ENCODE results near the gene MFSD12.

Gene MFSD12

GRCh38 chr19:3518659-3519058 lies 38.7 kb downstream of the MFSD12 start:
- no peak overlapping the region for H3K4me3 ChIP-seq (ENCODE audit: low read depth, low read length)
- TF ChIP-seq, protein P1, sequence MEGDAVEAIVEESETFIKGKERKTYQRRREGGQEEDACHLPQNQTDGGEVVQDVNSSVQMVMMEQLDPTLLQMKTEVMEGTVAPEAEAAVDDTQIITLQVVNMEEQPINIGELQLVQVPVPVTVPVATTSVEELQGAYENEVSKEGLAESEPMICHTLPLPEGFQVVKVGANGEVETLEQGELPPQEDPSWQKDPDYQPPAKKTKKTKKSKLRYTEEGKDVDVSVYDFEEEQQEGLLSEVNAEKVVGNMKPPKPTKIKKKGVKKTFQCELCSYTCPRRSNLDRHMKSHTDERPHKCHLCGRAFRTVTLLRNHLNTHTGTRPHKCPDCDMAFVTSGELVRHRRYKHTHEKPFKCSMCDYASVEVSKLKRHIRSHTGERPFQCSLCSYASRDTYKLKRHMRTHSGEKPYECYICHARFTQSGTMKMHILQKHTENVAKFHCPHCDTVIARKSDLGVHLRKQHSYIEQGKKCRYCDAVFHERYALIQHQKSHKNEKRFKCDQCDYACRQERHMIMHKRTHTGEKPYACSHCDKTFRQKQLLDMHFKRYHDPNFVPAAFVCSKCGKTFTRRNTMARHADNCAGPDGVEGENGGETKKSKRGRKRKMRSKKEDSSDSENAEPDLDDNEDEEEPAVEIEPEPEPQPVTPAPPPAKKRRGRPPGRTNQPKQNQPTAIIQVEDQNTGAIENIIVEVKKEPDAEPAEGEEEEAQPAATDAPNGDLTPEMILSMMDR (IDR thresholded peaks at IDR 0.05; ENCODE audit: low read depth, low read length): no peak

DNA sequence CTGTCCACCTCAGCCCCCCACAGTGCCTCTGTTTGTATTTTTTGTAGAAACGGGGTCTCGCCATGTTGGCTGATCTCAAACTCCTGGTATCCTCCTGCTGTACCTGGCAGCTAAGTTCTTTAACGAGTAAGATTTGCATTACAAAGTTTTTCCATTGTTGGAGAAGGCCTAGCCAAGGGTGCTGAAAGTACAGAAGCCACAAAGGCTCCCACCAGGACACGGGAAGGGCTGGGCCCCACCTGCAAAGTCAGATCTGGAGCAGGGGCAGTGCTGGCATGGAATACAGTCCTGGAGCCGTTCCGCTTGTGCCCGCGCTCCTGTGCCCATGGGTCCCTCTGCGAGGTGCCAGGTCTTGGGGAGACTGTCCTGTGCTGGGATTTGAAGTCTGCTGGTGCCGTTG lies 39.1 kb downstream of the MFSD12 start:
- no peak overlapping the region for H3K4me3 ChIP-seq (ENCODE audit: low read depth, low read length)
- TF ChIP-seq, protein P1 (IDR thresholded peaks at IDR 0.05; ENCODE audit: low read depth, low read length): no peak

- no peak overlapping the region for H3K4me3 ChIP-seq (ENCODE audit: low read depth, low read length)
- TF ChIP-seq, protein P1 (IDR thresholded peaks at IDR 0.05; ENCODE audit: low read depth, low read length): no peak
These were observed 39.7 kb downstream of the MFSD12 start for GRCh38 chr19:3517638-3518037.

DNA sequence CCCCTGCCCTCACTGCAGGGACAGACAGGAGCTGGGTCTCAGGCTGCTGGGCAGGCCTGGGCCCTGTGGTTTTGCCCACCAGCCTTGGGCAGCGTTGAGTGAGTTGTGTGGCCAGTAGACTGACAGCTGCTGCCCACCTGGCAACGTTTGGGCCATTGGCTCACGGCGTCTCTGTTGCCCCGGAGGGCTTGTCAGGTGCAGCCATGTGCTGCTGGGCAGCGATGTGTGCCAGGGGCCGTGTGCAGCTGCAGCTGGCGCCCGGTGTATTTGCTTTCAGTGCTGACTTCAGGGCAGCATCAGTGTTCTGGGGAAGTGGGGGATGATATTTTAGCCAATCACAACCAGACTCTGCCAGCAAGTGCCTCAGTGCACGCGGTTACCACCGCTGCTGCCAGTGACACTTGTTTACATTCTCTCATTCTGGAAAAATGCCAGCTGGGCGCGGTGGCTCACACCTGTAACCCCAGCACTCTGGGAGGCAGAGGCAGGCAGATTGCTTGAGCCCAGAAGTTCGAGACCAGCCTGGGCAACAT lies 40.6 kb downstream of the MFSD12 start:
- no peak overlapping the region for H3K4me3 ChIP-seq (ENCODE audit: low read depth, low read length)
- TF ChIP-seq, protein P1 (IDR thresholded peaks at IDR 0.05; ENCODE audit: low read depth, low read length): no peak

DNA sequence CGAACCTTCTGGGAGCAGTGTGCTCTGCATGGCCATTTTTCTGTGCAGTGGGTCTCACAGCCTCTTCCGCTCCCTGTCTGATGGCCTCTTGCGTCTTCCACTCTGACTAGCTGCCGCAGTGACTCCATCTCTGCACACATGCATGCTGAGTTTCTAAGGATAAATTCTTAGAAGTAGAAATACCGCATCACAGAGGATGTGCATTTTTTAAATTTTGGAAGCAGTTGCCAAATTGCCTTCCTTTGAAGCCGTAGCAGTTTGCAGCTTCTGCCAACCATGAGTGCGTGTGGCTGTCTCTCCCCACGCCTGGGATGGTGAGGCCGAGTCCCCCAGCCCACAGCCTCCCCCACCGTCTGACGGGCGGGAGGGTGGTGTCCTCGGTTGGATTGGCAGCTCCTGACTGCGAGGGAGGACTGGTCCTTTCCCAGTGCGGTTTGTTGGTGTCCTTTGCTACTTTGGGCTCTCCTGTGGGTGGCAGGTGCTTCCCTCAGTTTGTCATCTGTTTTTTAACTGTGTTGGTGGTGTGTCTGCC lies 41.4 kb downstream of the MFSD12 start:
- no peak overlapping the region for H3K4me3 ChIP-seq (ENCODE audit: low read depth, low read length)
- TF ChIP-seq, protein P1 (IDR thresholded peaks at IDR 0.05; ENCODE audit: low read depth, low read length): no peak

- TF ChIP-seq, protein P1 (IDR thresholded peaks at IDR 0.05; ENCODE audit: low read depth, low read length): no peak
- no peak overlapping the region for H3K4me3 ChIP-seq (ENCODE audit: low read depth, low read length)
These were observed 42.5 kb downstream of the MFSD12 start for GRCh38 chr19:3514930-3515329.

DNA sequence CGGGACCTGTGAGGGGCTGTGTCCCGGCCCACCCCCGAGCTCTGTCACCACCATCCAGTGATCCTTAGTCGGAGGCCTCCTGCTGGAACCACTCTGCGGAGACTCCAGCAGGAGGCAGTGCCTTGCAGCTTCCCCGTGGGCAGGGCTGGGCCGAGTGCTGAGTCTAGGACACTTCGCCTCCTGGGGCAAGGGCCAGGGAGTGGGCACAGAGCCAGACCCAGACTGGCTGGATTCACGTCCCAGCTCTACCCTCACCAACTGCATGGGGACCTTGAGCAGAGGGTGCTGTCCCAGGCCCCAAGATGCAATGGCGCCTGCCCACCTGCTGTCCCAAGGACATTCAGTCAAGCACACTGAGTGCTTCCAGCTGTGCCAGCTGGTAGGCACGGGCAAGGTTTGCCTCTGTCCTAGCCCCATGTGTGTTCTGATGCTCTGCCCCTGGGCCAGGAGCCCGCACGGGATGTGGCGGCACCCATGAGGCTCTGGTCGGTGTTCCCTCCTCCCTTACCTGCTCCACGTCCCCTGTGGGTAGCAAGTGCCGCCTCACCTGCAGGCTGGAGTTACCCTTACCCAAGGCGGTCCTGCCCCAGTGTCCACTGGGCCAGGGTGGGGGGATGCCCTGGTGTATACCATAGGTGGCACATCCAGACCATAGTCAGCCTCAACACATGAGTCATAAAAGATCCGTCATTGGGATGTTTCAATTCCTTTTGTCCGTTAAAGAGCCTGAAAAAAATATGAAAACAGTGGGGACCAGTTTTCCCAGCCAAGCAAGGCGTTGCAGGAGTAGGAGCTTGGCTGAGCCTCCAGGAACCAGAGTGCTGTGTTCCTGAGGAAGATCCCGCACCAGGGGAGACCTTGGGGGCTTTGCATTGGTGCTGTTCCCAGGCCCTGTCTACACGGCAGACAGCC lies 43.9 kb downstream of the MFSD12 start:
- TF ChIP-seq, protein P1 (IDR thresholded peaks at IDR 0.05; ENCODE audit: low read depth, low read length): no peak
- no peak overlapping the region for H3K4me3 ChIP-seq (ENCODE audit: low read depth, low read length)

All from WI38 (cell line).